B cell (primary cell): ENCODE results near the gene FBXO2. TPM values are rescaled to one million over a fixed set of nuclear protein-coding genes. Genes with fewer than 3 reads are reported as not detected.
A peak's percentile ranks its signal among the peaks of the same experiment; 100 is the strongest.

Source experiments
- ATAC-seq: fragments of 200-7000 bp; cut with Tn5 transposase; one replicate; pipeline ENCODE4 v1.10.0; 2021; ENCODE audit warnings: low read depth, mild to moderate bottlenecking, moderate number of reproducible peaks, moderate library complexity
- CTCF ChIA-PET: fragments of 350-600 bp; sonication (Branson Sonifier 250); formaldehyde crosslinking; loops from one replicate; lab custom pipeline; 2021; ENCODE audit warnings: antibody characterized with exemption, inconsistent platforms; lab: Charles Lee
- POLR2A ChIA-PET: fragments of 350-600 bp; sonication (Branson Sonifier 250); formaldehyde crosslinking; loops from one replicate; lab custom pipeline; 2021; ENCODE audit warnings: antibody characterized with exemption; lab: Charles Lee
- DNase-seq: peaks from one replicate; pipeline ENCODE4 v3.0.0; 2013
- H2AFZ ChIP-seq: 2 replicates; pipeline ENCODE4 v1.6.1; 2012; ENCODE audit warnings: mild to moderate bottlenecking, low read depth, low read length; ENCODE audit not compliant: insufficient read depth, poor library complexity, severe bottlenecking
- H3K27ac ChIP-seq, 2 donors: 1 replicate in 1 of 2; 2 replicates in 1 of 2; pipeline ENCODE4 v1.5.1; 2012 to 2013; ENCODE audit warnings: low read length in 2 of 2, mild to moderate bottlenecking in 2 of 2, moderate library complexity in 1 of 2
- H3K27me3 ChIP-seq, 4 experiments: fragments of 200-600 bp in 1 of 4; sonication (generic) in 1 of 4; replicated peaks in 1 of 4; 1 replicate in 2 of 4; 2 replicates in 2 of 4; pipeline versions ENCODE4 v1.6.1 to v1.7.0; 2013 to 2016; ENCODE audit warnings: low read length in 3 of 4, mild to moderate bottlenecking in 2 of 4, mixed read lengths in 1 of 4, moderate library complexity in 1 of 4; ENCODE audit not compliant: insufficient read depth in 4 of 4, control insufficient read depth in 3 of 4; ENCODE audit errors: control extremely low read depth in 1 of 4
- H3K36me3 ChIP-seq, 2 experiments: replicated peaks in 1 of 2; 1 replicate in 1 of 2; 2 replicates in 1 of 2; pipeline versions ENCODE4 v1.6.1 to v1.7.1; 2013; ENCODE audit warnings: low read length in 1 of 2; ENCODE audit not compliant: insufficient read depth in 2 of 2, control insufficient read depth in 1 of 2; ENCODE audit errors: control extremely low read depth in 1 of 2, extremely low read depth in 1 of 2
- H3K4me1 ChIP-seq, 2 donors: fragments of 200-600 bp in 1 of 2; sonication (generic) in 1 of 2; 1 replicate in 1 of 2; 2 replicates in 1 of 2; pipeline versions ENCODE4 v1.5.1 to v1.6.1; 2013 to 2017; ENCODE audit warnings: low read length in 2 of 2; ENCODE audit not compliant: control insufficient read depth in 2 of 2, insufficient read depth in 2 of 2
- H3K4me2 ChIP-seq: replicated peaks from 2 replicates; pipeline ENCODE3; 2012; ENCODE audit warnings: mild to moderate bottlenecking, low read depth, low read length; ENCODE audit not compliant: poor library complexity, severe bottlenecking
- H3K4me3 ChIP-seq, 5 experiments: fragments of 200-600 bp in 1 of 5; sonication (generic) in 1 of 5; 1 replicate in 3 of 5; 2 replicates in 2 of 5; pipeline versions ENCODE4 v1.5.1 to v1.7.0; 2011 to 2016; ENCODE audit warnings: low read length in 4 of 5, mild to moderate bottlenecking in 4 of 5, low read depth in 2 of 5, control low read depth in 1 of 5, moderate library complexity in 1 of 5; ENCODE audit not compliant: insufficient read depth in 1 of 5; ENCODE audit errors: control extremely low read depth in 1 of 5, extremely low read depth in 1 of 5
- H3K79me2 ChIP-seq: fragments of 200-600 bp; sonication (generic); one replicate; pipeline ENCODE4 v1.6.0; 2016; ENCODE audit warnings: low read length; ENCODE audit not compliant: control insufficient read depth, insufficient read depth
- H3K9ac ChIP-seq: fragments of 200-600 bp; sonication (generic); 2 replicates; pipeline ENCODE4 v1.6.1; 2017; ENCODE audit warnings: mild to moderate bottlenecking, low read length, moderate library complexity
- H3K9me3 ChIP-seq, 3 donors: one replicate each; pipeline versions ENCODE4 v1.6.1 to v1.7.1; 2013; ENCODE audit warnings: low read length in 2 of 3; ENCODE audit not compliant: control insufficient read depth in 2 of 3, insufficient read depth in 1 of 3; ENCODE audit errors: control extremely low read depth in 1 of 3
- H4K20me1 ChIP-seq: 2 replicates; pipeline ENCODE4 v1.6.0; 2012; ENCODE audit warnings: mild to moderate bottlenecking, low read length; ENCODE audit not compliant: insufficient read depth, control insufficient read depth, poor library complexity, severe bottlenecking
- H3K27ac Mint-ChIP-seq: one replicate; pipeline ENCODE4 v1.8.0; 2021; ENCODE audit warnings: mixed read lengths
- H3K27me3 Mint-ChIP-seq: one replicate; pipeline ENCODE4 v1.8.0; 2021; ENCODE audit warnings: mixed read lengths
- H3K4me1 Mint-ChIP-seq: one replicate; pipeline ENCODE4 v1.8.0; 2021; ENCODE audit warnings: mixed read lengths
- H3K4me3 Mint-ChIP-seq: one replicate; pipeline ENCODE4 v1.8.0; 2021; ENCODE audit warnings: mixed read lengths
- H3K9me3 Mint-ChIP-seq: one replicate; pipeline ENCODE4 v1.8.0; 2022; ENCODE audit warnings: mixed read lengths; ENCODE audit not compliant: insufficient read depth
- EZH2 ChIP-seq: IDR thresholded peaks from 2 replicates; pipeline ENCODE4 v1.6.1; 2012; ENCODE audit warnings: borderline replicate concordance, low read depth, mild to moderate bottlenecking, moderate library complexity, low read length; ENCODE audit not compliant: insufficient read depth, poor library complexity, severe bottlenecking
- WGBS: methylation state at CpG from one replicate; pipeline ENCODE4 v1.1.5; 2013; ENCODE audit warnings: missing lambda C conversion rate; ENCODE audit not compliant: insufficient coverage; 5-methylcytosine and 5-hydroxymethylcytosine counted together
- intact Hi-C: fragments of 100-400 bp; cut with micrococcal nuclease; formaldehyde crosslinking; loops from one replicate; pipeline ENCODE4 v1.10.0; 2022
- polyA plus RNA-seq: library from polyadenylated mRNA; depleted of rRNA; stranded (reverse); fragments of >200 nt; gene quantifications from 2 replicates; pipeline ENCODE4 v1.2.3, GENCODE V29; 2012
- total RNA-seq, 2 donors: library from RNA; stranded (reverse); fragments of 120-200 nt in 1 of 2; gene quantifications; 1 replicate in 1 of 2; 2 replicates in 1 of 2; pipeline versions ENCODE4 v1.2.3 to v1.2.4, GENCODE V29; 2013 to 2022
- TF ChIP-seq, protein P1 (sequence below): fragments of 200-600 bp; IDR thresholded peaks from one replicate; pipeline ENCODE4 v1.8.0; 2022; ENCODE audit warnings: antibody characterized with exemption, mild to moderate bottlenecking

FBXO2 gene
- total and polyA plus RNA-seq, 2 donors (not counting 1 experiment from before 2014, with no cell fraction given), result 9.6 TPM

DNA sequence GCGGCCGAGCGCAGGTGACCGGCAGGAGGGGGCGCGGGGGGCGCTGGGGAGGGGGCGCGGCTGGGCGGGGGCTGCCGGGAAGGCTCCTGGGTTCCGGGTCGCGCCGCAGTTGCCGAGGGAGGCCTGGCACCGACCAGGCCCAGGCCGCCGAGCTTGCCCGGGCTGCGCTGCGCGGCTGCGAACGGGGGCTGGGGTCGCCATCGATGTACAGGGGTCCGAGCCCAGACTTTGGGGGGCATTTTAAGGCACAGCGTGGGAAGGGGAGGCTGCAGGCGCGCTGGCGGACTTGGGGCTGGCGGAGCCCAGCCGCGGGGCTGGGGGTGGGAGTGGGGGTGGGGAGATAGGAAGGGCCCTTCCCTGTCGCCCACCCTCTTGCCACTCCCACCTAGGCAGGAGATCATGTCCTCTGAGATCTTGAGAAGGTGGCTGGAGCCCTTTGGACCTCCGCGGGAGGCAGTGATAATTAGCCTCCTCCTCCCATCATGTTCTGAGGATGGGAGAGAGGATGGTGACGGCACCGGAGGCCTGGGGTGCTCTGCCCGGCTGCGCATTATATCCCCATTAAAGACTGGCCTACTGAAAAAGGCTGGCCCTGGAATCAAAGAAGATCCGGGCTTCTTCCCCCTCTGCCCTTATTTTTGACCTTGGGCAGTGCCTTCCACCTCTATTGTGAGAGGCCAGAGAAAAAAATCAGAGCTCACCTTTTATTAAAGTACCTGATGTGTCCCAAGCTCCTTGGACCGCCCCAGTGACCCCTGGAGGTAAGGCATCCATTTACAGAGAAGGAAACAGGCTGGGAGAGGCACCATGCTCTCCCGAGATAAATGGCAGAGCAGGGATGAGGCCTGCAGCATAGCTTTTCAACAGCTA lies 945 bp upstream of the FBXO2 start:
- Histone ChIP-seq H3K27ac (peak overlapping the region in 1 of 2 donors; percentile 25), H3K4me3 (peak overlapping the region in 4 of 5 experiments; percentile 48 to 82 (median 74)), H3K36me3 (peaks cover 0 to 12% of the 10 kb centered on the region in 2 experiments), H3K9me3 (no peaks in the 10 kb centered on the region), H3K4me2 (peak overlapping the region; percentile 95), H3K9ac (peak overlapping the region; percentile 70), H3K4me1 (peaks cover 14 to 27% of the 10 kb centered on the region in 2 donors), H4K20me1 (peaks cover 11% of the 10 kb centered on the region), H3K27me3 (no peaks in the 10 kb centered on the region), H3K79me2 (no peaks in the 10 kb centered on the region), H2AFZ (peak overlapping the region; percentile 65)
- TF ChIP-seq, protein P1, sequence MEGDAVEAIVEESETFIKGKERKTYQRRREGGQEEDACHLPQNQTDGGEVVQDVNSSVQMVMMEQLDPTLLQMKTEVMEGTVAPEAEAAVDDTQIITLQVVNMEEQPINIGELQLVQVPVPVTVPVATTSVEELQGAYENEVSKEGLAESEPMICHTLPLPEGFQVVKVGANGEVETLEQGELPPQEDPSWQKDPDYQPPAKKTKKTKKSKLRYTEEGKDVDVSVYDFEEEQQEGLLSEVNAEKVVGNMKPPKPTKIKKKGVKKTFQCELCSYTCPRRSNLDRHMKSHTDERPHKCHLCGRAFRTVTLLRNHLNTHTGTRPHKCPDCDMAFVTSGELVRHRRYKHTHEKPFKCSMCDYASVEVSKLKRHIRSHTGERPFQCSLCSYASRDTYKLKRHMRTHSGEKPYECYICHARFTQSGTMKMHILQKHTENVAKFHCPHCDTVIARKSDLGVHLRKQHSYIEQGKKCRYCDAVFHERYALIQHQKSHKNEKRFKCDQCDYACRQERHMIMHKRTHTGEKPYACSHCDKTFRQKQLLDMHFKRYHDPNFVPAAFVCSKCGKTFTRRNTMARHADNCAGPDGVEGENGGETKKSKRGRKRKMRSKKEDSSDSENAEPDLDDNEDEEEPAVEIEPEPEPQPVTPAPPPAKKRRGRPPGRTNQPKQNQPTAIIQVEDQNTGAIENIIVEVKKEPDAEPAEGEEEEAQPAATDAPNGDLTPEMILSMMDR, result no peak
- no peak for TF ChIP-seq EZH2
- Mint-ChIP-seq H3K9me3 (no peaks in the 10 kb centered on the region), H3K27ac (no peak overlapping the region), H3K4me1 (peaks cover 21% of the 10 kb centered on the region), H3K4me3 (peak overlapping the region; percentile 84), H3K27me3 (no peaks in the 10 kb centered on the region)
- intact Hi-C loops, result loop anchor here (1.0 to 5.0 kb wide), 7 partner anchors 9 to 393 kb away; partner anchors contain the start of genes FBXO6, MAD2L2, MTHFR and MTOR
- no peak for DNase-seq
- ATAC-seq, result peak; percentile 12
- WGBS, result 8% methylated on average over 29 of the region's 45 CpGs
- ChIA-PET CTCF (interaction anchor here (0.7 to 18.9 kb wide), 5 partner anchors 8 to 278 kb away, joined by 4 to 231 read pairs (median 13); partner anchors contain the start of gene FBXO6), POLR2A (interaction anchor here (0.6 to 1.4 kb wide), 4 partner anchors 9 to 728 kb away, joined by 3 to 8 read pairs (median 6); partner anchors contain the start of gene FBXO6)
